HUES6 (cell line): Measurements from ENCODE around the gene TMEM19.

ENCODE experiments used
- H3K27ac ChIP-seq: 2 replicates; pipeline ENCODE4 v1.7.0; 2013; ENCODE audit warnings: low read depth, mild to moderate bottlenecking, low read length, inconsistent platforms
- H3K27me3 ChIP-seq: 2 replicates; pipeline ENCODE4 v1.6.1; 2013; ENCODE audit warnings: low read length; ENCODE audit not compliant: control insufficient read depth, insufficient read depth
- H3K36me3 ChIP-seq: 2 replicates; pipeline ENCODE4 v1.6.1; 2013; ENCODE audit warnings: low read length; ENCODE audit not compliant: control insufficient read depth, insufficient read depth
- H3K4me1 ChIP-seq: 2 replicates; pipeline ENCODE4 v1.6.1; 2013; ENCODE audit warnings: low read length; ENCODE audit not compliant: control insufficient read depth, insufficient read depth
- H3K4me3 ChIP-seq: 2 replicates; pipeline ENCODE4 v1.5.1; 2013; ENCODE audit warnings: low read depth, low read length
- H3K9ac ChIP-seq: one replicate; pipeline ENCODE4 v1.6.1; 2013; ENCODE audit warnings: mild to moderate bottlenecking, low read length
- H3K9me3 ChIP-seq: 2 replicates; pipeline ENCODE4 v1.6.1; 2013; ENCODE audit warnings: low read depth, low read length; ENCODE audit not compliant: control insufficient read depth, insufficient read depth

TMEM19 gene

DNA sequence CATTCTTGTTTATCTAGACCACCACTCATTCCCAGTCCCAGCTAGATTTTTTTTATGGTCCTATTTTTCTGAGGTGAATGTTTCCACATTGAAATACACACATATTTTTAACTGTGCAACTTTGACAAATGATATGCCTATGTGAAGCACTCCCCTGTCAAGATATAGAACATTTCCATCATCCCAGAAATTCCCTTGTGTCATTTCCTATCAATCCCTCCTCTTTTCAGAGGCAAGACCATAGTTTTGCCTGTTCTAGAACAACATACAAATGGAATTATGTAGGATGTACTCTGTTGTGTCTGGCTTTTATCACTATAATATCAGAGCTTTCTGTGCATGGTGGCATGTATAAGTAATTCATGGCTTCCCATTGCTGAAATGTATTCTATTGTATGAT, 32.7 kb downstream of the TMEM19 start:
- H3K27ac ChIP-seq, result no peak overlapping the region
- H3K9ac ChIP-seq, result no peak overlapping the region
- H3K27me3 ChIP-seq, result no peaks in the 10 kb centered on the region
- H3K4me3 ChIP-seq, result no peak overlapping the region
- H3K4me1 ChIP-seq, result no peaks in the 10 kb centered on the region
- peaks cover 11% of the 10 kb centered on the region for H3K9me3 ChIP-seq
- no peaks in the 10 kb centered on the region for H3K36me3 ChIP-seq

DNA sequence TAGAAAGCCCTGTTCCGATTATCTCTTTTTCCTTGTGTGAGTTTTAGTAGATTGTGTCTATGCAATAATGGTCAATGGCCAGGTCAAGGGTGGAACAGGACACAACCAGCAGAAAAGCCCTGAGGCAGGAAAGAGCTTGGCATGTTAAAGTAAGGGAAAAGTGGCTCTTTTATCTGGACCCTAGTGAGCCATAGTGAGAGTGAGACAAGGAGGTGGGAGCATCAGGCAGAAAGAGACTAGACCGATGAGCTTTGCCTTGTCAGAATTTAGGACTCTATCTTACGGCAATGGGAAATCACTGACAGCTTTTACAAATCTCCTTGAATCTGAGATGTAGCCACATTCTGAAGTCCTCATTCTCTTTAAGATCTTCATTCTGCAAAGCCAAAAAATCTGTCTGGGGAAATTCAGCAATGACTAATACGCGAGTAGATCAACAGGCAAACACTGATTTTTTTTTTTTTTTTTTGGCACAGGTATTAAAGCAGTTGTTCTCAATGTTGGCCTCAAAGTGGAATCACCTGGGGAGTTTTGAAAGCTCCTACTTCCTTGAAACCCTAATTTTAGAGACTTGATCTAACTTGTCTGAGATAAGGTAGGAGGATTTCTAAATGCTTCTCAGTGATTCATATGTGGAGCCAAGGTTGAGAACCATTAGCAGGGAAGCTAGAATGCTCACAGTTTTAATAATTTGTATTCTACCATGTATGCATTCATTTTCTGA, 33.9 kb downstream of the TMEM19 start:
- no peaks in the 10 kb centered on the region for H3K4me1 ChIP-seq
- no peaks in the 10 kb centered on the region for H3K27me3 ChIP-seq
- peaks cover under 1% of the 10 kb centered on the region; the same call in 1 of the 2 replicates for H3K9me3 ChIP-seq
- no peak overlapping the region for H3K4me3 ChIP-seq
- H3K36me3 ChIP-seq, result no peaks in the 10 kb centered on the region
- H3K27ac ChIP-seq, result no peak overlapping the region
- H3K9ac ChIP-seq, result no peak overlapping the region

DNA sequence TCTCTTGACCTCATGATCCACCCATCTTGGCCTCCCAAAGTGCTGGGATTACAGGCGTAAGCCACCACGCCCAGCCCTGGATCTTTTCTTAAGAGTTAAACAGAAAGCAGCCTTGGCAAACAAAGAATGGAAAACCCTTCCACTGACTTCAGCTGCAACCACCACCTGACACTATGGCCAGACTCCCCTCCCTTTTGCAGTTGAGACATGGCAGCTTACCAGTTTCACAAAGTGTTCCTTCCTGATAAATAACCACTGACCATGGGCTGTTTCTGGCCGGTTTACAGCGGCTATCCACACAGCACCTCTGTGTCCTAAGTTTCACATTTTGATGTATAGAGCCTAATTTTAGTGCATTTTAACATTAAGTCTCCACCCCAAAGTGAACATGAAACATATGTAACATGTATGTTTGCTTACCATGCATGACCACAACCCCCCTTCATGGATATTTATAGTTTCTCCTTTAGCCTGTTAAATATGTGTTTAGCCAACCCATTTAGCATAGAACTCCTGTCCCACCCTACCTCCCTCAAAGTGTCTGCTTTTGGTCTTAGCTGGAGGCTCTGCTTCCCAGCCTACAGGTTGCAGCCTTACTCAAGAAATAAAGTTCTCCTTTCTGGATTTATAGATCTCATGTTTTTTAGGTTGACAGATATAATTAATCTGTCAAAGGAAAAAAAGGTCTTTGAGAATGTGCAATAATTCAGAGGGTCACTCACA, 36.1 kb downstream of the TMEM19 start:
- no peaks in the 10 kb centered on the region for H3K36me3 ChIP-seq
- no peaks in the 10 kb centered on the region for H3K9me3 ChIP-seq
- no peaks in the 10 kb centered on the region for H3K4me1 ChIP-seq
- H3K27me3 ChIP-seq, result no peaks in the 10 kb centered on the region
- H3K9ac ChIP-seq, result no peak overlapping the region
- H3K4me3 ChIP-seq, result no peak overlapping the region
- H3K27ac ChIP-seq, result no peak overlapping the region

DNA sequence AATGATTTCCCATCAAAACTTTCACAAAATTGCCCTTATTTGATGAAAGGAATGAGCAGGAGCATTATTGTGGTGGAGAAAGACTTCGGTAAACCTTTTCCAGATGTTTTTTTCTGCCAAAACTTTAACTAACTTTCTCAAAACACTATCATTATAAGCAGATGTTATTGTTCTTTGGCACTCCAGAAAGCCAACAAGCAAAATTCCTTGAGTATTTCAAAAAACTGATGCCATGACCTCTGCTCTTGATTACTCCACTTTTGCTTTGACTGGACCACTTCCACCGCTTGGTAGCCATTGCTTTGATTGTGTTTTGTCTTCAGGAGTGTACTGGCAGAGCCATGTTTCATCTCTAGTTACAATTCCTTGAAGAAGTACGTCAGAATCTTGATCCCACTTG, 39.1 kb downstream of the TMEM19 start:
- H3K27me3 ChIP-seq, result no peaks in the 10 kb centered on the region
- no peaks in the 10 kb centered on the region for H3K4me1 ChIP-seq
- H3K36me3 ChIP-seq, result no peaks in the 10 kb centered on the region
- H3K4me3 ChIP-seq, result no peak overlapping the region
- H3K9ac ChIP-seq, result no peak overlapping the region
- H3K27ac ChIP-seq, result no peak overlapping the region
- H3K9me3 ChIP-seq, result no peaks in the 10 kb centered on the region

DNA sequence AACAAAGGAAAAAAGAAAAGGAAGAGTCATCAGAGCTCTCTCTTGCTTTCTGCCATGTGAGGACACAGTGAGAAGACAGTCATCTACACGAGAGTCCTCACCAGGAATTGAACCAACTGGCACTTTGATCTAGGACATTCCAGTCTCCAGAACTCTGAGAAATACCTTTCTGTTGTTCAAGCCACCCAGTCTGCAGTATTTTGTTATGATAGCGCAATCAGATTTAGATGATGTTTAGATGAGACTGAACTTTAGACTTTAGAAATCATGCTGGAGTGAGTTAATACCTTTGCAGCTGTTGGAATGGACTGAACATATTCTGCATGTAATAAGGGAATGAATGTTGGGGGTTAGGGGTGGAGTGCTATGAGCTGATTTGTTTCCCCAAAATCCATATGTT, 40.7 kb downstream of the TMEM19 start:
- H3K27ac ChIP-seq, result no peak overlapping the region
- no peaks in the 10 kb centered on the region for H3K36me3 ChIP-seq
- H3K4me3 ChIP-seq, result no peak overlapping the region
- no peaks in the 10 kb centered on the region for H3K27me3 ChIP-seq
- H3K9ac ChIP-seq, result no peak overlapping the region
- H3K9me3 ChIP-seq, result no peaks in the 10 kb centered on the region
- H3K4me1 ChIP-seq, result no peaks in the 10 kb centered on the region; the same call in 1 of the 2 replicates

DNA sequence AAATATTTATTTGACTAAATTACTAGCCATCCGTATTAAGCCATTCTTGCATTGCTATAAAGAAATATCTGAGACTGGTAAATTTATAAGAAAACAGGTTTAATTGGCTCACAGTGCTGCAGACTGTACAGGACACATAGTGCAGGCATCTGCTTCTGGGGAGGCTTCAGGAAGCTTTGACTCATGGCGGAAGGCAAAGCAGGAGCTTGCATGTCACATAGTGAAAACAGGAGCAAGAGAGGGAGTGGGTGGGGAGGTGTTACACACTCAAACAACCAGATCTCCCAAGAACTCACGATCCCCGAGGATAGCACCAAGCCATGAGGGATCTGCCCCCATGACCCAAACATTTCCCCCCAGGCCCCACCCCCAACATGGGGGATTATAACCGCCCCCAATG, 42.1 kb downstream of the TMEM19 start:
- no peak overlapping the region for H3K9ac ChIP-seq
- no peaks in the 10 kb centered on the region for H3K9me3 ChIP-seq
- H3K27ac ChIP-seq, result no peak overlapping the region
- H3K4me1 ChIP-seq, result peaks cover 5% of the 10 kb centered on the region; the same call in 1 of the 2 replicates
- H3K4me3 ChIP-seq, result no peak overlapping the region
- H3K36me3 ChIP-seq, result no peaks in the 10 kb centered on the region
- no peaks in the 10 kb centered on the region for H3K27me3 ChIP-seq

DNA sequence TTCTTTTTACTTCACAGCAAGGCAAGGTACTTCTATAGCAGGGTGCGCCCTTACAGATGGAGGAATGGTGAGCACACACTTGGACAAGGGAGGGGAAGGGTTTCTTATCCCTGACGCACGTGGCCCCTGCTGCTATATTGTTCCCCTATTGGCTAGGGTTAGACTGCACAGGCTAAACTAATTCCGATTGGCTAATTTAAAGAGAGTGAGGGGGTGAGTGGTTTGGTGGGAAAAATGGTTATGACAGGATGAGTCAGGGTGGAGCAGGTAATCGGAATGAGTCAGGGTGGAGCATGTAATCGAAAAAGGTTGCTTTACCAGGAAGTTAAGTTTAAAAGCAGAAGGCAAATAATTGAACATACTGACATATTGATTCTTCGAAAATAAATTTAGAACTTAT, 45.1 kb downstream of the TMEM19 start:
- H3K36me3 ChIP-seq, result no peaks in the 10 kb centered on the region
- no peak overlapping the region for H3K9ac ChIP-seq
- H3K9me3 ChIP-seq, result no peaks in the 10 kb centered on the region
- no peak overlapping the region for H3K4me3 ChIP-seq
- no peak overlapping the region for H3K27ac ChIP-seq
- peaks cover 5% of the 10 kb centered on the region; the same call in 1 of the 2 replicates for H3K4me1 ChIP-seq
- no peaks in the 10 kb centered on the region for H3K27me3 ChIP-seq

DNA sequence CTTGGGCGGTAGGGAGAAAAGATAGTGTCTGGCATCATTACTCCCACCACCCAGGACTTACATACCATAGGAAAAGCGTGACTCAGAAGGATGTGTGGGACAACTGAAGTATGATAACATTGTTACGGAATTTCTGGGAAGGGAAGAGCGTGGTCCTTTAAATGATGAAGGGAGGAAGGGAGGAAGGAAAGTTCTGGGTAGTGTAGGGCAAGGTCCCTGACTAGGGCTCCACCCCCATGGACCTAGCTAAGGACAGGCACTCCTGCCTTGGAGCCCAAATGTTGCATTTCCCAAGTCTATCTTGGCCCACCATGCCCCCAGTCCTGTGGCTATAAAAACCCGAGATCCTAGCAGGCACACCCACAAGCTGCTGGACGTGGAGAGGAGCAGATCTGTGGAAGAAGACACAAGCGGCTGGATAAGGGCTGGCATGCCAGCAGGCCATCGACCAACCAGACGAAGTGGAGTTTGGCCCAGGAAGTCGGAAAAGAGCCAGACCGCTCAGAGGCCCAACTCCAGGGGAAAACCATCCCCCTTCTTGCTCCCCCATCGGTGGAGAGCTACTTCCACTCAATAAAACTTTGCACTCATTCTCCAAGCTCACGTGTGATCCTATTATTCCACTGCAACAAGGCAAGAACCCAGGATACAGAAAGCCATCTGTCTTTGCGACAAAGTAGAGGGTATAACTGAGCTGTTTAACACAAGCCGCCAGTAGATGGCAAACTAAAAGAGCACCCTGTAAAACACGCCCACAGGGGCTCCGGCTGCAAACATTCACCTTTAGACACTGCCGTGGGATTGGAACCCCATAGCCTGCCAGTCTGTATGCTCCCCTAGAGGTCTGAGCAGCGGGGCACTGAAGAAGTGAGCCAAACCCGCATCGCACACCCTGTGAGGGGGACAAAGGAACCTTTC, 45.8 kb downstream of the TMEM19 start:
- no peak overlapping the region for H3K27ac ChIP-seq
- no peaks in the 10 kb centered on the region for H3K9me3 ChIP-seq
- no peaks in the 10 kb centered on the region for H3K36me3 ChIP-seq
- peaks cover 5% of the 10 kb centered on the region; the same call in 1 of the 2 replicates for H3K4me1 ChIP-seq
- no peak overlapping the region for H3K9ac ChIP-seq
- no peaks in the 10 kb centered on the region for H3K27me3 ChIP-seq
- no peak overlapping the region for H3K4me3 ChIP-seq

DNA sequence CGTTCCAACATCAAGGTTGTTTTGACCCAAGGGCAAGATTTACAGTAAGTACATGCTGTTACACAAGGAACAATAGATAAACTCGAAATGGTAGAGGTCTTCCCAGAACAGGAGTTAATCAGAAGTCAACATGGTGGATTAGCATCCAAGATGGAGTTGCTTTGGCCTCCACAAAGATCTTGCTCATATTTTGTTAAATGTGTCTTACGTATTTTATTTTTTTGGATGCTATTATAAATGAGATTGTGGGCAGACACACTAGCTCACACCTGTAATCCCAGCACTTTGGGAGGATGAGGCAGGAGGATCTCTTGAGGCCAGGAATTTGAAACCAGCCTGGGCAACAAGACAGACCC, 46.5 kb downstream of the TMEM19 start:
- no peak overlapping the region for H3K9ac ChIP-seq
- peaks cover 5% of the 10 kb centered on the region; the same call in 1 of the 2 replicates for H3K4me1 ChIP-seq

DNA sequence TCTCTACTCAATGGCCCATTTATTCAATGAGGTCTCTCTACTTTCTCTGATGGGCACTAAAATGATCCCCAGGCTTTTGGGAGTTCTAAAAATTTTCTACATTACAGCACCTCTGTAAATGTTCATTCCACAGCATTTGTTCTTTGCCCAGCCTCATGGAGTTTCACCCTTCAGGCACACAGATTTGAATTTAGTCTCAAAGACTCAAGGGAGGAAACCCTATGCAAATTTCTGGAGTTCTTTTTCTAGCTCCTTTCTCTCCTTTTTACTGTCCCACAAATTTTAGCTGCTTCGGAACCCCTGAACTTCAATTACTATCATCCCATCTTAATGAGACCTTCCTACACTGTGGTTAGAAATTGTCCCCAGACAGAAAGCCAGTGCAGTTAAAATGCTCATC, 51.3 kb downstream of the TMEM19 start:
- no peak overlapping the region for H3K4me3 ChIP-seq
- H3K27ac ChIP-seq, result no peak overlapping the region
- no peaks in the 10 kb centered on the region for H3K9me3 ChIP-seq
- H3K9ac ChIP-seq, result no peak overlapping the region
- 0 out of 2 replicates have a peak, but pooled peaks cover under 1% of the 10 kb centered on the region for H3K4me1 ChIP-seq
- H3K27me3 ChIP-seq, result no peaks in the 10 kb centered on the region
- H3K36me3 ChIP-seq, result no peaks in the 10 kb centered on the region

More for the DNA sequence above, 46.5 kb downstream of the TMEM19 start:
- no peaks in the 10 kb centered on the region for H3K9me3 ChIP-seq
- no peak overlapping the region for H3K4me3 ChIP-seq
- H3K36me3 ChIP-seq, result no peaks in the 10 kb centered on the region
- no peaks in the 10 kb centered on the region for H3K27me3 ChIP-seq
- H3K27ac ChIP-seq, result no peak overlapping the region
